Naive thymus-derived CD4-positive, alpha-beta T cell (primary cell): ENCODE results near the gene RAB1B. TPM values are rescaled to one million over a fixed set of nuclear protein-coding genes. Genes with fewer than 3 reads are reported as not detected.

Experiments
- ATAC-seq: fragments of 150-1000 bp; cut with Tn5 transposase; 2 replicates; pipeline ENCODE4 v1.10.0; 2021; ENCODE audit warnings: mild to moderate bottlenecking, moderate library complexity
- CTCF ChIA-PET: fragments of 350-600 bp; sonication (Branson Sonifier 250); formaldehyde crosslinking; loops from one replicate; lab custom pipeline; 2021; ENCODE audit warnings: antibody characterized with exemption; lab: Charles Lee
- POLR2A ChIA-PET: fragments of 350-600 bp; sonication (Branson Sonifier 250); formaldehyde crosslinking; loops from one replicate; lab custom pipeline; 2021; ENCODE audit warnings: antibody characterized with exemption, inconsistent platforms; lab: Charles Lee
- DNase-seq, 9 donors: peaks; one replicate each; pipeline versions ENCODE4 v3.0.0 to v3.0.0-alpha.2; 2020 to 2022; ENCODE audit warnings: mixed read lengths in 1 of 9
- H3K27ac ChIP-seq: one replicate; pipeline ENCODE4 v1.7.0; 2013; ENCODE audit warnings: mild to moderate bottlenecking, low read depth, low read length, moderate library complexity
- H3K27me3 ChIP-seq, 2 donors: one replicate each; pipeline ENCODE4 v1.7.0; 2013; ENCODE audit warnings: low read length in 2 of 2, mild to moderate bottlenecking in 2 of 2, moderate library complexity in 2 of 2; ENCODE audit not compliant: control insufficient read depth in 2 of 2, insufficient read depth in 2 of 2
- H3K36me3 ChIP-seq, 3 experiments: 1 replicate in 2 of 3; 2 replicates in 1 of 3; pipeline ENCODE4 v1.7.0; 2013; ENCODE audit warnings: low read length in 3 of 3, mild to moderate bottlenecking in 3 of 3, moderate library complexity in 1 of 3; ENCODE audit not compliant: insufficient read depth in 3 of 3, control insufficient read depth in 2 of 3
- H3K4me1 ChIP-seq, 2 donors: one replicate each; pipeline ENCODE4 v1.7.0; 2013; ENCODE audit warnings: low read length in 2 of 2, mild to moderate bottlenecking in 2 of 2, moderate library complexity in 1 of 2; ENCODE audit not compliant: control insufficient read depth in 2 of 2, insufficient read depth in 2 of 2
- H3K4me3 ChIP-seq: 2 replicates; pipeline ENCODE4 v1.7.0; 2013; ENCODE audit warnings: mild to moderate bottlenecking, low read length
- H3K9me3 ChIP-seq, 3 experiments: 1 replicate in 2 of 3; 2 replicates in 1 of 3; pipeline ENCODE4 v1.7.0; 2013; ENCODE audit warnings: low read length in 3 of 3; ENCODE audit not compliant: control insufficient read depth in 2 of 3
- H3K27ac Mint-ChIP-seq, 9 donors: one replicate each; pipeline ENCODE4 v1.8.0; 2020 to 2022; ENCODE audit warnings: mixed read lengths in 9 of 9, mild to moderate bottlenecking in 8 of 9, moderate library complexity in 5 of 9, inconsistent platforms in 2 of 9
- H3K27me3 Mint-ChIP-seq, 5 donors: one replicate each; pipeline ENCODE4 v1.8.0; 2021 to 2022; ENCODE audit warnings: mixed read lengths in 5 of 5, mild to moderate bottlenecking in 1 of 5
- H3K36me3 Mint-ChIP-seq, 5 donors: one replicate each; pipeline ENCODE4 v1.8.0; 2020 to 2022; ENCODE audit warnings: mixed read lengths in 5 of 5, mild to moderate bottlenecking in 3 of 5, inconsistent platforms in 1 of 5
- H3K4me1 Mint-ChIP-seq, 7 donors: one replicate each; pipeline ENCODE4 v1.8.0; 2020 to 2022; ENCODE audit warnings: mixed read lengths in 7 of 7, mild to moderate bottlenecking in 3 of 7, inconsistent platforms in 1 of 7
- H3K4me3 Mint-ChIP-seq, 10 donors: one replicate each; pipeline ENCODE4 v1.8.0; 2020 to 2022; ENCODE audit warnings: mild to moderate bottlenecking in 10 of 10, mixed read lengths in 10 of 10, moderate library complexity in 6 of 10, inconsistent platforms in 2 of 10
- H3K9me3 Mint-ChIP-seq, 11 donors: one replicate each; pipeline ENCODE4 v1.8.0; 2020 to 2022; ENCODE audit warnings: mixed read lengths in 11 of 11, mild to moderate bottlenecking in 4 of 11, inconsistent platforms in 1 of 11, moderate library complexity in 1 of 11
- intact Hi-C, 2 donors: fragments of 100-400 bp; cut with micrococcal nuclease; formaldehyde crosslinking; loops; one replicate each; pipeline ENCODE4 v1.15.1; 2023
- polyA plus RNA-seq, 2 donors: library from polyadenylated mRNA; unstranded; fragments of 300-500 nt; fragmentation: Illumina TruSeq; gene quantifications; one replicate each; pipeline ENCODE4 v1.2.3, GENCODE V29; 2021
- total RNA-seq, 6 experiments: library from RNA in 5 of 6; stranded (reverse) in 5 of 6; gene quantifications; 1 replicate in 5 of 6; 2 replicates in 1 of 6; pipeline ENCODE4 v1.2.3 and lab custom pipeline; 2021 to 2026

RAB1B gene
- total and polyA plus RNA-seq, 7 experiments from 2014 or later = 11.3 to 151 (median 64.8) TPM

- intact Hi-C loops = loop anchor here in 1 of 2 donors (5.0 kb wide), 1 partner anchor 1192 kb away; the partner anchor contains the start of genes CDK2AP2 and PITPNM1
- H3K9me3 ChIP-seq = no peaks in the 10 kb centered on the region
- H3K27ac ChIP-seq = peak overlapping the region; percentile 99
- ATAC-seq (no peak), DNase-seq (no peak)
- Mint-ChIP-seq H3K27ac (peak overlapping the region; percentile 66 to 100 (median 98)), H3K36me3 (peaks cover 0 to 7% (median 0%) of the 10 kb centered on the region in 5 donors), H3K9me3 (peaks cover 0 to 2% (median 0%) of the 10 kb centered on the region in 11 donors), H3K4me3 (peak overlapping the region in 9 of 10 donors; percentile 63 to 97 (median 92)), H3K27me3 (peaks cover 0 to 9% (median 0%) of the 10 kb centered on the region in 5 donors), H3K4me1 (peaks cover 31 to 61% (median 49%) of the 10 kb centered on the region in 7 donors)
- peaks cover 33 to 59% of the 10 kb centered on the region in 2 donors for H3K4me1 ChIP-seq
- ChIA-PET POLR2A (interaction anchor here (0.7 to 3.9 kb wide), 6 partner anchors 11 to 312 kb away, joined by 3 to 89 read pairs (median 4); partner anchors contain the start of genes B4GAT1, BANF1 and EIF1AD), CTCF (no interaction called here)
- H3K4me3 ChIP-seq = no peak overlapping the region
- no peaks in the 10 kb centered on the region for H3K36me3 ChIP-seq
- no peaks in the 10 kb centered on the region for H3K27me3 ChIP-seq
Observed at GRCh38 chr11:66314561-66315497, 46.4 kb downstream of the RAB1B start.

- peaks cover 0 to 5% (median 0%) of the 10 kb centered on the region in 11 donors for H3K9me3 Mint-ChIP-seq
- CTCF ChIA-PET = no interaction called here
Observed at GRCh38 chr11:66315498-66315885, 47.1 kb downstream of the RAB1B start.

DNA sequence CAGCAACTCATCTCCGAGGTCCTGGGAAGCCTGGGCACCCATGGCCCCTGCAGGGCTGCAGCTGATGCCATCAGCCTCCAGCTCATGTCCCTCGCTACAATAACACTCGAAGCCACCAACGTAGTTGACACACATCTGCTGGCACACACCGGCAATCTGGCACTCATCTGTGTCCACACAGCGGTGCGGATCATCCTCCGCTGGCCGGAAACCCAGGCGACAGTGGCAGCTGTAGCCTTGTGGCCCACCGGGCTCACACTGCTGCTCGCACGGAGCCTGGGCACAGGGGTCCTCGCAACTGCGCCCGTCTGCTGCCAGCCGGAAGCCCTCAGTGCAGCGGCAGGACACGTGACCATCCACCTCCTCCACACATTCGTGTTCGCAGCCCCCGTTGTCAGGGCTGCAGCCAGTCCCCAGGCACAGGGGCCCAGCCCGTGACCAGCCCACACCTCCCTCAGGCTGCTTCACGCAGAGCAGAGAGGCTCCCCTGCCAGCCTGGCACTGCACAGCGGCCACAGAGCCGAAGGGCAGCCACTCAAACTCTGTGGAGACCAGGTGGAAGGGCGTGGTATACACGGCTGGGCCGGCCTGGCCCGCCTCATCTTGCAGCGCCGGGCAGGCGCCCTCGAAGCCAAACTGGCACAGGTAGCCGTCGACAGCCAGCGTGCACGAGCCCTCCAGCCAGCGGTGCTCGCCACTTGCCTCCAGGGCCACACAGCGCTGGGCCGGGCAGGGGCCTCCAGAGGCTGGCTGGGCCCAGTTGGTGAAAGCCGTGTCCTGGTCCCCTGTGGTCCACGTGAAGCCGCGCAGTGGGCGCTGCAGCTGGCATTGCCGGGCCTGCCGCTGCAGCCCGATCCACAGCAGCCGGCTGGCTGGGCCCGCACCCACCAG is 47.7 kb downstream of the RAB1B start:
- Mint-ChIP-seq H3K4me1 (peaks cover 35 to 67% (median 51%) of the 10 kb centered on the region in 7 donors), H3K36me3 (peaks cover 0 to 12% (median 0%) of the 10 kb centered on the region in 5 donors), H3K9me3 (peaks cover 0 to 5% (median 0%) of the 10 kb centered on the region in 11 donors), H3K27ac (peak overlapping the region; percentile 13 to 100 (median 97)), H3K27me3 (peaks cover 0 to 9% (median 0%) of the 10 kb centered on the region in 5 donors), H3K4me3 (peak overlapping the region in 9 of 10 donors; percentile 37 to 83 (median 67))
- Histone ChIP-seq H3K27ac (peak overlapping the region; percentile 99), H3K4me3 (no peak overlapping the region), H3K9me3 (no peaks in the 10 kb centered on the region), H3K4me1 (peaks cover 33 to 59% of the 10 kb centered on the region in 2 donors), H3K36me3 (no peaks in the 10 kb centered on the region), H3K27me3 (no peaks in the 10 kb centered on the region)
- DNase-seq (no peak), ATAC-seq (no peak)
- ChIA-PET POLR2A (interaction anchor here (0.8 to 2.9 kb wide), 9 partner anchors 11 to 314 kb away, joined by 3 to 12 read pairs (median 4); partner anchors contain the start of genes B4GAT1, BANF1, BRMS1 and EIF1AD), CTCF (interaction anchor here (2.1 kb wide), 1 partner anchor 10 kb away, joined by 14 read pairs; no protein-coding TSS in a partner anchor)
- intact Hi-C loops = loop anchor here in 1 of 2 donors (5.0 kb wide), 1 partner anchor 1191 kb away; the partner anchor contains the start of genes CDK2AP2 and PITPNM1

More at GRCh38 chr11:66315498-66315885, 47.1 kb downstream of the RAB1B start:
- Mint-ChIP-seq H3K27ac (peak overlapping the region; percentile 15 to 100 (median 97)), H3K4me3 (peak overlapping the region in 9 of 10 donors; percentile 37 to 83 (median 72)), H3K4me1 (peaks cover 35 to 67% (median 51%) of the 10 kb centered on the region in 7 donors), H3K36me3 (peaks cover 0 to 12% (median 0%) of the 10 kb centered on the region in 5 donors), H3K27me3 (peaks cover 0 to 9% (median 0%) of the 10 kb centered on the region in 5 donors)
- POLR2A ChIA-PET = interaction anchor here (0.7 to 1.2 kb wide), 6 partner anchors 11 to 313 kb away, joined by 3 to 5 read pairs (median 4); partner anchors contain the start of genes B4GAT1, BANF1 and EIF1AD
- no peaks in the 10 kb centered on the region for H3K36me3 ChIP-seq
- H3K9me3 ChIP-seq = no peaks in the 10 kb centered on the region
- DNase-seq = no peak
- H3K4me3 ChIP-seq = no peak overlapping the region
- intact Hi-C loops = loop anchor here in 1 of 2 donors (5.0 kb wide), 1 partner anchor 1192 kb away; the partner anchor contains the start of genes CDK2AP2 and PITPNM1
- H3K4me1 ChIP-seq = peaks cover 33 to 59% of the 10 kb centered on the region in 2 donors
- H3K27ac ChIP-seq = peak overlapping the region; percentile 99
- H3K27me3 ChIP-seq = no peaks in the 10 kb centered on the region
- ATAC-seq = no peak

GRCh38 chr11:66316849-66317251 is 48.4 kb downstream of the RAB1B start, which contains the start of gene CD248:
TSS of gene CD248 (minus strand) at chr11:66317044. CDS start at chr11:66317027, 17 bp downstream.
- Mint-ChIP-seq H3K27ac (peak within 1 kb of the TSS; percentile 88 to 100 (median 99)), H3K36me3 (peaks cover 0 to 12% (median 0%) of the 10 kb centered on the region in 5 donors), H3K4me3 (peak within 1 kb of the TSS; percentile 45 to 89 (median 83)), H3K9me3 (peaks cover 0 to 5% (median 0%) of the 10 kb centered on the region in 11 donors), H3K4me1 (peaks cover 35 to 70% (median 51%) of the 10 kb centered on the region in 7 donors), H3K27me3 (peaks cover 0 to 9% (median 0%) of the 10 kb centered on the region in 5 donors)
- H3K4me1 ChIP-seq = peaks cover 33 to 59% of the 10 kb centered on the region in 2 donors
- POLR2A ChIA-PET = interaction anchor here (0.9 to 2.9 kb wide), 13 partner anchors 10 to 893 kb away, joined by 3 to 26 read pairs (median 5); partner anchors contain the start of genes B4GAT1, BRMS1, MRPL11 and SLC29A2
- no peaks in the 10 kb centered on the region for H3K9me3 ChIP-seq
- H3K4me3 ChIP-seq = peak within 1 kb of the TSS; percentile 54
- no peak for DNase-seq
- intact Hi-C loops = loop anchor here in 1 of 2 donors (1.0 to 5.0 kb wide), 2 partner anchors 28 to 1190 kb away; partner anchors contain the start of genes BRMS1, CDK2AP2 and PITPNM1
- no peaks in the 10 kb centered on the region for H3K36me3 ChIP-seq
- no peaks in the 10 kb centered on the region for H3K27me3 ChIP-seq
- peak within 1 kb of the TSS; percentile 99 for H3K27ac ChIP-seq
- ATAC-seq = no peak
- CTCF ChIA-PET = interaction anchor here (0.5 to 2.1 kb wide), 3 partner anchors 10 to 34 kb away, joined by 3 to 14 read pairs (median 4); no protein-coding TSS in a partner anchor

GRCh38 chr11:66317322-66317722 is 48.9 kb downstream of the RAB1B start:
- H3K27ac Mint-ChIP-seq = peak overlapping the region; percentile 88 to 100 (median 99)
- DNase-seq = peak in 7 of 9 donors; percentile 58 to 75 (median 65)
- H3K4me1 Mint-ChIP-seq = peaks cover 37 to 75% (median 56%) of the 10 kb centered on the region in 7 donors
- Histone ChIP-seq H3K4me3 (peak overlapping the region; percentile 54), H3K27ac (peak overlapping the region; percentile 99), H3K36me3 (no peaks in the 10 kb centered on the region), H3K4me1 (peaks cover 33 to 60% of the 10 kb centered on the region in 2 donors), H3K27me3 (no peaks in the 10 kb centered on the region), H3K9me3 (no peaks in the 10 kb centered on the region)
- H3K9me3 Mint-ChIP-seq = peaks cover 0 to 5% (median 0%) of the 10 kb centered on the region in 11 donors
- H3K36me3 Mint-ChIP-seq = peaks cover 0 to 12% (median 0%) of the 10 kb centered on the region in 5 donors
- H3K27me3 Mint-ChIP-seq = peaks cover 0 to 9% (median 0%) of the 10 kb centered on the region in 5 donors
- no peak for ATAC-seq
- peak overlapping the region; percentile 37 to 89 (median 83) for H3K4me3 Mint-ChIP-seq
- intact Hi-C loops = loop anchor here in 1 of 2 donors (1.0 to 5.0 kb wide), 2 partner anchors 28 to 1190 kb away; partner anchors contain the start of genes BRMS1, CDK2AP2 and PITPNM1
- ChIA-PET CTCF (interaction anchor here (0.5 to 2.1 kb wide), 4 partner anchors 9 to 69 kb away, joined by 3 to 14 read pairs (median 4); no protein-coding TSS in a partner anchor), POLR2A (interaction anchor here (0.9 to 2.9 kb wide), 15 partner anchors 9 to 893 kb away, joined by 3 to 26 read pairs (median 4); partner anchors contain the start of genes B4GAT1, BRMS1, MRPL11 and MUS81)
